OCI-LY3 (cell line): ENCODE measurements around the gene NMRK2.

Experiments
- H2AFZ ChIP-seq: fragments of 200-600, 300-600 bp; shearing (Covaris generic); 2 replicates; pipeline ENCODE4 v1.6.0; 2014; ENCODE audit warnings: antibody characterized with exemption, low read depth, low read length
- H3K27ac ChIP-seq: fragments of 200-600, 300-600 bp; sonication (generic); 2 replicates; pipeline ENCODE4 v1.5.1; 2014; ENCODE audit warnings: mild to moderate bottlenecking, low read length, moderate library complexity, mixed read lengths
- H3K27me3 ChIP-seq: fragments of 200-600, 300-600 bp; sonication (generic); 2 replicates; pipeline ENCODE4 v1.6.1; 2014; ENCODE audit warnings: low read depth, low read length, mixed read lengths
- H3K36me3 ChIP-seq: fragments of 200-600, 300-600 bp; sonication (generic); replicated peaks from 2 replicates; pipeline ENCODE3; 2014; ENCODE audit warnings: low read depth, low read length, mixed read lengths
- H3K4me1 ChIP-seq: fragments of 300-600, 200-600 bp; sonication (generic); 2 replicates; pipeline ENCODE4 v1.6.1; 2014; ENCODE audit warnings: low read length, mixed read lengths
- H3K4me2 ChIP-seq: fragments of 200-600, 300-600 bp; sonication (generic); 2 replicates; pipeline ENCODE4 v1.6.1; 2014; ENCODE audit warnings: low read length, mixed read lengths
- H3K4me3 ChIP-seq: fragments of 300-600, 200-600 bp; sonication (generic); 2 replicates; pipeline ENCODE4 v1.5.1; 2014; ENCODE audit warnings: antibody characterized with exemption, mild to moderate bottlenecking, low read length, moderate library complexity
- H3K79me2 ChIP-seq: fragments of 300-600, 200-600 bp; shearing (Covaris generic); 2 replicates; pipeline ENCODE4 v1.6.1; 2014; ENCODE audit warnings: mild to moderate bottlenecking, low read length, mixed read lengths
- H3K9ac ChIP-seq: fragments of 300-600, 200-600 bp; shearing (Covaris generic); 2 replicates; pipeline ENCODE4 v1.6.0; 2014; ENCODE audit warnings: mild to moderate bottlenecking, low read length, moderate library complexity
- H3K9me3 ChIP-seq: fragments of 200-600, 300-600 bp; shearing (Covaris generic); 2 replicates; pipeline ENCODE4 v1.6.1; 2014; ENCODE audit warnings: low read length, mixed read lengths; ENCODE audit not compliant: insufficient read depth
- H4K20me1 ChIP-seq: fragments of 200-600, 300-600 bp; sonication (generic); 2 replicates; pipeline ENCODE4 v1.6.1; 2016; ENCODE audit warnings: low read length, mixed read lengths; ENCODE audit not compliant: insufficient read depth
- EZH2phosphoT487 ChIP-seq: fragments of 200-600 bp; shearing (Covaris generic); IDR thresholded peaks from 2 replicates; pipeline ENCODE4 v1.6.1; 2018; ENCODE audit warnings: antibody characterized with exemption, mixed run types, low read depth
- TF ChIP-seq, protein P1 (sequence below): fragments of 200-600, 300-600 bp; sonication (generic); IDR thresholded peaks from 2 replicates; pipeline ENCODE4 v1.5.1; 2014; ENCODE audit warnings: antibody characterized with exemption, low read length, low read depth

The NMRK2 gene

DNA sequence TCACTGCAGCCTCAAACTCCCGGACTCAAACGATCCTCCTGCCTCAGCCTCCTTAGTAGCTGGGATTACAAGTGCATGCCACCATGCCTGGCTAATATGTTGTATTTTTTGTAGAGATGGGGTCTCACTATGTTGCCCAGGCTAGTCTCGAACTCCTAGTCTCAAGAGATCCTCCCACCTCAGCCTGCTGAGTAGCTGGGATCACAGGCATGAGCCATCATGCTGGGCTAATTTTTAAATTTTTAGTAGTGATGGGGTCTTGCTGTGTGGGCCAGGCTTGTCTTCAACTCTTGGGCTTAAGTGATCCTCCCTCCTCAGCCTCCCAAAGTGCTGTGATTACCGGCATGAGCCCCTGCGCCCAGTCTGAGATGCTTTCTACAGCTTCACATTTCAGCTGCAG, 37.1 kb upstream of the NMRK2 start:
- H3K4me2 ChIP-seq, result no peak overlapping the region
- H3K9ac ChIP-seq, result no peak overlapping the region
- TF ChIP-seq, protein P1, sequence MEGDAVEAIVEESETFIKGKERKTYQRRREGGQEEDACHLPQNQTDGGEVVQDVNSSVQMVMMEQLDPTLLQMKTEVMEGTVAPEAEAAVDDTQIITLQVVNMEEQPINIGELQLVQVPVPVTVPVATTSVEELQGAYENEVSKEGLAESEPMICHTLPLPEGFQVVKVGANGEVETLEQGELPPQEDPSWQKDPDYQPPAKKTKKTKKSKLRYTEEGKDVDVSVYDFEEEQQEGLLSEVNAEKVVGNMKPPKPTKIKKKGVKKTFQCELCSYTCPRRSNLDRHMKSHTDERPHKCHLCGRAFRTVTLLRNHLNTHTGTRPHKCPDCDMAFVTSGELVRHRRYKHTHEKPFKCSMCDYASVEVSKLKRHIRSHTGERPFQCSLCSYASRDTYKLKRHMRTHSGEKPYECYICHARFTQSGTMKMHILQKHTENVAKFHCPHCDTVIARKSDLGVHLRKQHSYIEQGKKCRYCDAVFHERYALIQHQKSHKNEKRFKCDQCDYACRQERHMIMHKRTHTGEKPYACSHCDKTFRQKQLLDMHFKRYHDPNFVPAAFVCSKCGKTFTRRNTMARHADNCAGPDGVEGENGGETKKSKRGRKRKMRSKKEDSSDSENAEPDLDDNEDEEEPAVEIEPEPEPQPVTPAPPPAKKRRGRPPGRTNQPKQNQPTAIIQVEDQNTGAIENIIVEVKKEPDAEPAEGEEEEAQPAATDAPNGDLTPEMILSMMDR, result no peak
- H3K4me1 ChIP-seq, result no peaks in the 10 kb centered on the region
- H3K36me3 ChIP-seq, result no peaks in the 10 kb centered on the region
- H3K9me3 ChIP-seq, result no peaks in the 10 kb centered on the region
- H3K27me3 ChIP-seq, result no peaks in the 10 kb centered on the region
- H3K27ac ChIP-seq, result no peak overlapping the region
- H4K20me1 ChIP-seq, result no peaks in the 10 kb centered on the region
- no peak overlapping the region for H3K4me3 ChIP-seq
- no peak overlapping the region for H2AFZ ChIP-seq
- no peaks in the 10 kb centered on the region for H3K79me2 ChIP-seq

DNA sequence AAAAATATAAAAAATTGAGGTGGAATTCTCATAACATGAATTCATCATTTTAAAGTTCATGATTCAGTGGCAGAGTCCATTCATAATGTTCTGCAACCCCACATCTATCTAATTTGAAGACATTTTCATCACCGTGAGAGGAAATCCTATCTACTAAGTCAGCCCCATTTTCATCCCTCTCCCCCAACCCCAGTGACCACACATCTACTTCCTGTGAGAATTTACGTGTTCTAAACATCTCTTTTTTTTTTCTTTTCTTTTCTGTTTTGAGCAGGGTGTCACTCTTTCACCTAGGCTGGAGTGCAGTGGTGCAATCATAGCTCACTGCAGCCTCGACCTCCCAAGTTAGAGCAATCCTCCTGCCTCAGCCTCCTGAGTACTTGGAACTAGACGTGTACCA, 34.9 kb upstream of the NMRK2 start:
- H3K36me3 ChIP-seq, result no peaks in the 10 kb centered on the region
- TF ChIP-seq, protein P1, result no peak
- no peak for TF ChIP-seq EZH2phosphoT487

DNA sequence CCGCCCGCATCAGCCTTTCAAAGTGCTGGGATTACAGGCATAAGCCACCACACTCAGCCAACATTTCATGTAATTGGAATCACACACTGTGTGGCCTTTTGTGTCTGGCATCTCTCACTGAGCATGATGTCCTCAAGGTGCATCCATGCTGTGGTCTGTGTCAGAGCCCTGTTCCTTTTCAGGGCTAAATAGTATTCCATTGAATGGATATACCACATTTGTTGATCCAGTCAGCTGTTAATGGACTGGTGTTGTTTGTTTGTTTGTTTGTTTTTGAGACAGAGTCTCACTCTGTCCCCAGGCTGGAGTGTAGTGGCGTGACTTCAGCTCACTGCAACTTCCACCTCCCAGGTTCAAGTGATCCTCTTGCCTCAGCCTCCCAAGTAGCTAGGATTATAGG, 34.4 kb upstream of the NMRK2 start:
- Histone ChIP-seq H3K27ac (no peak overlapping the region), H3K27me3 (no peaks in the 10 kb centered on the region), H3K4me3 (no peak overlapping the region), H2AFZ (no peak overlapping the region), H4K20me1 (no peaks in the 10 kb centered on the region), H3K9me3 (no peaks in the 10 kb centered on the region), H3K4me1 (no peaks in the 10 kb centered on the region), H3K79me2 (no peaks in the 10 kb centered on the region), H3K9ac (no peak overlapping the region), H3K36me3 (no peaks in the 10 kb centered on the region), H3K4me2 (no peak overlapping the region)
- TF ChIP-seq, protein P1, result no peak
- TF ChIP-seq EZH2phosphoT487, result no peak

More for the DNA sequence above, 34.9 kb upstream of the NMRK2 start:
- H3K4me2 ChIP-seq, result no peak overlapping the region
- no peaks in the 10 kb centered on the region for H4K20me1 ChIP-seq
- H3K4me1 ChIP-seq, result no peaks in the 10 kb centered on the region
- H3K27ac ChIP-seq, result no peak overlapping the region
- no peak overlapping the region for H3K4me3 ChIP-seq
- no peaks in the 10 kb centered on the region for H3K27me3 ChIP-seq
- H3K9me3 ChIP-seq, result no peaks in the 10 kb centered on the region
- H3K79me2 ChIP-seq, result no peaks in the 10 kb centered on the region
- no peak overlapping the region for H2AFZ ChIP-seq
- H3K9ac ChIP-seq, result no peak overlapping the region

DNA sequence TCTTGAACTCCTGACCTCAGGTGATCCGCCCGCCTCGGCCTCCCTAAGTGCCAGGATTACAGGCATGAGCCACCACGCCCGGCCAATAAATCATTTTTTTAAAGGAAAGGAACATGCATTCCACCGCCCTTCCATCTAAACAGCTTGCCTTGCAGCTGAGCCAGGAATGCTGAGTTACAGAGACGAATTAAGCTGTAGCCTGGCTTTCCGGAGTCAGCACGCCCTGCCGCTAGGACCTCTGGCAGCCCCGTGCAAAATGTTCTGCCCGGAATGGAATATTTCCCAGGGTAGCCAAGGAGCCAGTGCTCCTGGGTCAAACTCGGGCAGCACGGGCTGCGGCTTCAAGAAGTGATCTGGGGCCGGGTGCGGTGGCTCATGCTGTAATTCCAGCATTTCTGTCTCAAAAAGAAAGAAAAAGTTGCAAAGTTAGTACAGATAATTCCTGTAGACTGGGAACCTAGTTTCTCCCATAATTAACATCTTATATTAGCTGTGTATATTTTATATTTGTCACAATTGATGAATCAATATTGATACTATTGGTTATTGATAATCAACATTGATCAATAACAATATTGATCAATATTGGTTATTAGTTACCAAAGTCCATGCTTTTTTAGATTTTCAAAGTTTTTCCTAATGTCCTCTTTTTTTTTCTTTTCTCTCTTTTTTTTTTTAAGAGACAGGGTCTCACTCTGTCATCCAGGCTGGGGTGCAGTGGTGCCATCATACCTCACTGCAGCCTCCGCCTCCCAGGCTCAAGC, 33.2 kb upstream of the NMRK2 start:
- Histone ChIP-seq H3K36me3 (no peaks in the 10 kb centered on the region), H3K79me2 (no peaks in the 10 kb centered on the region), H3K4me3 (no peak overlapping the region), H3K27me3 (no peaks in the 10 kb centered on the region), H3K4me1 (no peaks in the 10 kb centered on the region), H3K27ac (no peak overlapping the region), H3K4me2 (no peak overlapping the region), H3K9ac (no peak overlapping the region), H4K20me1 (no peaks in the 10 kb centered on the region), H2AFZ (no peak overlapping the region), H3K9me3 (no peaks in the 10 kb centered on the region)
- no peak for TF ChIP-seq EZH2phosphoT487
- TF ChIP-seq, protein P1, result no peak
